Neural crest cell (in vitro differentiated cells): Measurements from ENCODE around the gene E2F6. TPM values are rescaled to one million over a fixed set of nuclear protein-coding genes. Genes with fewer than 3 reads are reported as not detected.

Experiments used
- DNase-seq: peaks from one replicate; pipeline ENCODE4 v3.0.0; 2021; ENCODE audit warnings: low read depth, mixed read lengths, low spot score
- H3K27ac Mint-ChIP-seq: one replicate; pipeline ENCODE4 v1.8.0; 2021; ENCODE audit warnings: mild to moderate bottlenecking, mixed read lengths; ENCODE audit not compliant: unreplicated experiment
- H3K27me3 Mint-ChIP-seq: 2 replicates; pipeline ENCODE4 v1.8.0; 2021; ENCODE audit warnings: low read depth, mild to moderate bottlenecking, mixed read lengths
- H3K36me3 Mint-ChIP-seq: 2 replicates; pipeline ENCODE4 v1.8.0; 2021; ENCODE audit warnings: low read depth, mild to moderate bottlenecking, mixed read lengths
- H3K4me1 Mint-ChIP-seq: 2 replicates; pipeline ENCODE4 v1.8.0; 2021; ENCODE audit warnings: mixed read lengths
- H3K4me3 Mint-ChIP-seq: one replicate; pipeline ENCODE4 v1.8.0; 2021; ENCODE audit warnings: mild to moderate bottlenecking, mixed read lengths
- H3K9me3 Mint-ChIP-seq: 2 replicates; pipeline ENCODE4 v1.8.0; 2021; ENCODE audit warnings: mixed read lengths
- total RNA-seq: library from RNA; stranded (reverse); gene quantifications from 2 replicates; pipeline ENCODE4 v1.2.1, GENCODE V29; 2021
- TF ChIP-seq, protein P1 (sequence below): fragments of 200-600 bp; sonication (generic); conservative IDR thresholded peaks from 2 replicates; pipeline ENCODE4 v1.5.0; 2021; ENCODE audit warnings: antibody characterized with exemption, mild to moderate bottlenecking

E2F6 gene
- total RNA-seq, 1 donor from 2014 or later: 28.5 TPM

DNA sequence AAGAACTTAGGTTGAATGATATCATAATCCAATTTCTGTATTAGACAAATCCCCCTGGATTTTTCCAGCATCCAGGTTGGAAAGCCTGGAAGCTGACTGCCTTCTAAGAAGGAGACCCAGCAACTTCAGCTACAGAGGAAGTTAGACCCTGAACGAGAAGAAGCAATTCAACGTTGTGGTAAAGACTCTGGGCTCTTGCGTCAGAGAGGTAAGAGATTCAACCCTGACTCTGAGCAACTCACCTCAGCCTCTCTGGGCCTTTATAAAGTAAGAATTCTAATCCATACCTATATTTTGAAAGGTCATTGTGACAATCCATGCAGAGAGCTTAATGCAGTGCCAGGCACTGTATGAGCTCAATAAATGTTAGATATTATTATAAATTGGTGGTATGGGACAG is 9.7 kb downstream of the E2F6 start:
- DNase-seq: no peak
- TF ChIP-seq, protein P1, sequence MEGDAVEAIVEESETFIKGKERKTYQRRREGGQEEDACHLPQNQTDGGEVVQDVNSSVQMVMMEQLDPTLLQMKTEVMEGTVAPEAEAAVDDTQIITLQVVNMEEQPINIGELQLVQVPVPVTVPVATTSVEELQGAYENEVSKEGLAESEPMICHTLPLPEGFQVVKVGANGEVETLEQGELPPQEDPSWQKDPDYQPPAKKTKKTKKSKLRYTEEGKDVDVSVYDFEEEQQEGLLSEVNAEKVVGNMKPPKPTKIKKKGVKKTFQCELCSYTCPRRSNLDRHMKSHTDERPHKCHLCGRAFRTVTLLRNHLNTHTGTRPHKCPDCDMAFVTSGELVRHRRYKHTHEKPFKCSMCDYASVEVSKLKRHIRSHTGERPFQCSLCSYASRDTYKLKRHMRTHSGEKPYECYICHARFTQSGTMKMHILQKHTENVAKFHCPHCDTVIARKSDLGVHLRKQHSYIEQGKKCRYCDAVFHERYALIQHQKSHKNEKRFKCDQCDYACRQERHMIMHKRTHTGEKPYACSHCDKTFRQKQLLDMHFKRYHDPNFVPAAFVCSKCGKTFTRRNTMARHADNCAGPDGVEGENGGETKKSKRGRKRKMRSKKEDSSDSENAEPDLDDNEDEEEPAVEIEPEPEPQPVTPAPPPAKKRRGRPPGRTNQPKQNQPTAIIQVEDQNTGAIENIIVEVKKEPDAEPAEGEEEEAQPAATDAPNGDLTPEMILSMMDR: no peak
- H3K36me3 Mint-ChIP-seq: peaks cover 2% of the 10 kb centered on the region
- no peak overlapping the region for H3K27ac Mint-ChIP-seq
- no peak overlapping the region for H3K4me3 Mint-ChIP-seq
- H3K4me1 Mint-ChIP-seq: peaks cover 38% of the 10 kb centered on the region
- H3K9me3 Mint-ChIP-seq: no peaks in the 10 kb centered on the region
- no peaks in the 10 kb centered on the region for H3K27me3 Mint-ChIP-seq

DNA sequence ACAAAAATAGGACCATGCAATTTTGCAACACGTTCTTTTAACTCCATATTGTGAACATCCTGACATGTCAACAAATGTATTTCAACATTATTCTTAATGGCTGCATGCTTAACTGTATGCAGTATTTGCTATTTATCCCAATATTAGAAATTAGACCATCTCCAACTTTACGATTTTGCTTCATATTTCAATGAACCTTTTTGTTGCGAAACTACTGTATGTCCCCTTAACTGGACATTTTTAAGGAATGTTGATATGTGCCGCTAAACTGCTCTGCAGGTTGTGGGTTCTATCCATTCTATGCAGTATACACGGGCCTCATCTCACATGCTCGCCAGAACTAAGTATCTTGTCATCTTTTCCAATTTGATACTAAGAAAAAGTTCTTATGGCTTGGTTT is 11.1 kb downstream of the E2F6 start:
- TF ChIP-seq, protein P1: no peak
- Mint-ChIP-seq H3K27me3 (no peaks in the 10 kb centered on the region), H3K9me3 (no peaks in the 10 kb centered on the region), H3K27ac (no peak overlapping the region), H3K36me3 (peaks cover 2% of the 10 kb centered on the region), H3K4me3 (no peak overlapping the region), H3K4me1 (peaks cover 33% of the 10 kb centered on the region)
- DNase-seq: no peak

DNA sequence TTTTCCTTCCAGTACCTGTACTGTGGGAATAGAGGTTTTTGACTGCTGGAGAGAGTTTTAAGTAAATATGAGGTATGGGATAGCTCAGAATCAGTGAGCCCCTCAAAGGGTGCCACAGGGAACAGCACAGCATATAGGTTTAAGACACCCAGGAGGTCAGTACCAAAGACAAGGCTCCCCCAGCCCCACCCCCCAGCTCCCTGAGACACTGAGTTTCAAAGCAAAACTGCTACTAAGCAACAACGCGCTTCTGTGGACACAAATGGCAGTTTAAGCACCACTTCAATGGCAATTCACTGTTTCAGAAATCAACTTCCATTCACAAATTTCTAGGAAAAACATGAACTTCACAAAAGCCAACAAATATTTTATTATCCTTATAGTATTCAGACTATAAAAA is 15.2 kb downstream of the E2F6 start:
- Mint-ChIP-seq H3K27ac (peak overlapping the region; percentile 60), H3K27me3 (no peaks in the 10 kb centered on the region), H3K36me3 (peaks cover 10% of the 10 kb centered on the region), H3K4me3 (no peak overlapping the region), H3K4me1 (peaks cover 9% of the 10 kb centered on the region), H3K9me3 (no peaks in the 10 kb centered on the region)
- no peak for DNase-seq
- TF ChIP-seq, protein P1: no peak

DNA sequence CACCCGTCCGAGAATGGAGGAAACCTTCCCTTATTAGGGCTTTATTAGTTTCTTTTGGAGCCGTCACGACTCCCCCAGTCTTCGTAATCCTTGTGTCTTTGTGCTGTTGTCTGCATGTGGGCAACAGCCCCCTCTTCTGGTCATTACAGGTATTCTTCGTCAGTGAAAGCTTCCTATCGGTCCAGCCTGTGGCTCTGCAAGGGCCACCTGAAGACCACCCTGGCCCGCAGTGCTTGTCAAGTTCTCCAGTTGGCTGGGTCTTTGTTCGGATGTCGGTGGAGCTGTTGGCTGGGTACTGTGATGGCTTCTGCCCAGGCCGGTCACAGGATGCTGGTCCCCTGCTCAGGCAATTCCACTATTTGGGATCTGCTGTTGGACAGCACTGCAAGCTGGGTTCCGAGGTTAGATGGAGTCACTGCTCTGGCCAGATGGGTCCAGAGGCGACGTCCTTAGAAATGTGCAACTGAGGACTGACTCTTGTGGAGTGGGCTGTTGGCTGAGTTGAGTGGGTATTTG is 19.2 kb downstream of the E2F6 start:
- Mint-ChIP-seq H3K9me3 (peaks cover 6% of the 10 kb centered on the region), H3K36me3 (peaks cover 35% of the 10 kb centered on the region), H3K27ac (no peak overlapping the region), H3K27me3 (no peaks in the 10 kb centered on the region), H3K4me3 (no peak overlapping the region), H3K4me1 (peaks cover 6% of the 10 kb centered on the region)
- TF ChIP-seq, protein P1: peak; percentile 89
- DNase-seq: peak; percentile 71

DNA sequence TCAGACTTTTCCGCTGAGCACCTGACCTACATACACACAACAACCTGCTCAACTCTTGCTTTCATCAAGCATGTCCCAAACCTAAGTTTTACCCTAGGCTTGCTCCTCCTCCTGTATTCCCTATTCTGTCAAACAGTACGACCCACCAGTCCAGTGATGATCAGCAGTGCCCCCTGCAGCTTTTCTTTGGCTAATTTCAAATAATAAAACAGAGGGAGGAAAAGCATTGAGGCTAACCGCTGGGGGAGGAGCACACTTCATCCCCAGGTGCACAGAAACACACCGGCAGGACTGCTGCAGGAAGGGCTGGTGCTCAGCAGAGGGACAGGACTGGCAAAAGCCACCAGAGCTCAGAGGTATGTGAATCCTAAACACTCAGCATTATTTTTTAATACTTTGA is 21.2 kb downstream of the E2F6 start:
- TF ChIP-seq, protein P1: no peak
- H3K36me3 Mint-ChIP-seq: peaks cover 49% of the 10 kb centered on the region

More for the DNA sequence above, 21.2 kb downstream of the E2F6 start:
- Mint-ChIP-seq H3K27me3 (no peaks in the 10 kb centered on the region), H3K4me3 (no peak overlapping the region), H3K27ac (peak overlapping the region; percentile 29), H3K4me1 (no peaks in the 10 kb centered on the region), H3K9me3 (peaks cover 11% of the 10 kb centered on the region)
- no peak for DNase-seq
